ENCODE results near the gene CEP41.

- TF ChIP-seq CTCF (IDR thresholded peaks at IDR 0.05; ENCODE audit: low read length) (no peak), EZH2 (IDR thresholded peaks at IDR 0.05; ENCODE audit: borderline replicate concordance, low read length) (no peak)
Measured at GRCh38 chr7:130401101-130401500, 39.7 kb downstream of the CEP41 start.

Measured in OCI-LY1 (cell line).